Esophagus squamous epithelium (tissue), 5 donors: ENCODE measurements around the gene EN2. TPM values are rescaled to one million over a fixed set of nuclear protein-coding genes. Genes with fewer than 3 reads are reported as not detected.

Source experiments
- DNase-seq: peaks from one replicate; lab custom pipeline; 2025; lab: John Stamatoyannopoulos, UW
- H3K27ac ChIP-seq, 4 donors: fragments of 200-600 bp; sonication (generic); one replicate each; pipeline ENCODE4 v1.5.1; 2016 to 2019; ENCODE audit warnings: mild to moderate bottlenecking in 1 of 4
- H3K27me3 ChIP-seq, 4 donors: fragments of 200-600 bp; sonication (generic); 1 replicate in 3 of 4; 2 replicates in 1 of 4; pipeline versions ENCODE4 v1.5.1 to v1.6.0; 2017 to 2021; ENCODE audit warnings: antibody characterized with exemption in 1 of 4
- H3K36me3 ChIP-seq, 3 donors: fragments of 200-600 bp; sonication (generic); one replicate each; pipeline ENCODE4 v1.5.1; 2016 to 2019
- H3K4me1 ChIP-seq, 3 donors: fragments of 200-600 bp; sonication (generic); one replicate each; pipeline ENCODE4 v1.5.1; 2017 to 2019
- H3K4me3 ChIP-seq, 4 donors: fragments of 200-600 bp; sonication (generic); 1 replicate in 3 of 4; 2 replicates in 1 of 4; pipeline ENCODE4 v1.5.1; 2016 to 2019; ENCODE audit warnings: mild to moderate bottlenecking in 2 of 4, moderate library complexity in 1 of 4
- H3K9me3 ChIP-seq, 3 donors: fragments of 200-600 bp; sonication (generic); one replicate each; pipeline ENCODE4 v1.5.1; 2016 to 2019
- POLR2A ChIP-seq, 4 donors: fragments of 450-650 bp; IDR thresholded peaks; one replicate each; pipeline ENCODE4 v1.6.1; 2017; ENCODE audit warnings: antibody characterized with exemption in 4 of 4, mild to moderate bottlenecking in 4 of 4, moderate library complexity in 3 of 4
- WGBS, 2 donors: methylation state at CpG; one replicate each; pipeline ENCODE4 v1.1.5; 2018; 5-methylcytosine and 5-hydroxymethylcytosine counted together
- intact Hi-C: fragments of 100-400 bp; cut with DNase I; formaldehyde crosslinking; loops from one replicate; pipeline ENCODE4 v1.15.0; 2022
- total RNA-seq, 4 donors: library from RNA; depleted of rRNA; stranded (reverse); fragments of >200 nt; gene quantifications; one replicate each; pipeline ENCODE4 v1.1.0, GENCODE V29; 2016
- TF ChIP-seq, protein P1 (sequence below), 6 experiments: fragments of 450-650 bp in 4 of 6; fragments of 200-600 bp in 2 of 6; sonication (generic) in 2 of 6; IDR thresholded peaks; one replicate each; pipeline ENCODE4 v1.5.1; 2016 to 2019; ENCODE audit warnings: antibody characterized with exemption in 6 of 6, mild to moderate bottlenecking in 4 of 6, moderate library complexity in 4 of 6
- donor health status: DM: yes; HTN: yes; CAD: no.

Gene EN2
- total RNA-seq, 4 donors from 2014 or later, result under 0.01 TPM; not detected in 3

DNA sequence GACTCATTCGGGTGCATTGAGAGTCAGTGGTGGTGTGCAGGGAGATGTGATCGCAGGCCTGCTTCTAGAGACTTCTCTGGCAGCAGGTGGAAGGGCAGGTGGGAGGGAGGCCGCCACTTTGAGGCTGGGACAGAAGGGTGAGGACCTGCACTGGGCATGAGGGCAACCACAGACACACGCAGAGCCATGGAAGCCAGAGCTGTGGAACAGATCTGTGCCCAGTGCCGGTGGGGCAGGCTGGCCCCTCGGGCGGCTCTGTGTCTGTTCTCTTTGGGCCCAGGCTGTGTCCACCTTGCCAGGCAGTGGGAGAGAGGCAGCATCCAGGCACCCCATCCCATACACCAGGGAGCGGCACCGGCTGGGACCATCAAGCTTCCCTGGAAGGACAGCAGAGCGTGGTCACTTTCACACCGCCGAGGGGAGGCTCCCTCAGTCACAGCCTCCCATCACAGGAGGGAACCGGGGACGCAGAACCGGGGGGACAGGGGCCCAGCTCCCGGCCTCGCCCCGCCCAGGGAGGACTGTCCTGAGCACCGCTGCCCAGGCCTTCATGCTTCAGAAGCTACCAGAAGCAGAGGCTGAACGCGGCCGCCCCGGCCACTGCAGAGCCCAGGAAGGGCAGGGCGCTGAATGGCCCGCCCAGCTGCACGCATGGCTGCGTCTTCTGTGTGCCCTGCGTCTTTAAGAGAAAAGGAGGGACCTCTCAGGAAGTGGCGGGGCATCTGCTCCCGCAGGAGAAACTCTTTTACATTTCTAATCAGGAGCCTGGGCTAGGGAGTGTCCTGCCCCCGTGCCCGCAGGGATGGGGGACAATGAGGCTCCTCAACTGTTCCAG lies 32.1 kb downstream of the EN2 start:
- no peak for DNase-seq
- peak overlapping the region in 2 of 4 donors; percentile 21 to 25 for H3K27ac ChIP-seq
- no peak for TF ChIP-seq POLR2A (IDR thresholded peaks at IDR 0.05)
- TF ChIP-seq, protein P1, sequence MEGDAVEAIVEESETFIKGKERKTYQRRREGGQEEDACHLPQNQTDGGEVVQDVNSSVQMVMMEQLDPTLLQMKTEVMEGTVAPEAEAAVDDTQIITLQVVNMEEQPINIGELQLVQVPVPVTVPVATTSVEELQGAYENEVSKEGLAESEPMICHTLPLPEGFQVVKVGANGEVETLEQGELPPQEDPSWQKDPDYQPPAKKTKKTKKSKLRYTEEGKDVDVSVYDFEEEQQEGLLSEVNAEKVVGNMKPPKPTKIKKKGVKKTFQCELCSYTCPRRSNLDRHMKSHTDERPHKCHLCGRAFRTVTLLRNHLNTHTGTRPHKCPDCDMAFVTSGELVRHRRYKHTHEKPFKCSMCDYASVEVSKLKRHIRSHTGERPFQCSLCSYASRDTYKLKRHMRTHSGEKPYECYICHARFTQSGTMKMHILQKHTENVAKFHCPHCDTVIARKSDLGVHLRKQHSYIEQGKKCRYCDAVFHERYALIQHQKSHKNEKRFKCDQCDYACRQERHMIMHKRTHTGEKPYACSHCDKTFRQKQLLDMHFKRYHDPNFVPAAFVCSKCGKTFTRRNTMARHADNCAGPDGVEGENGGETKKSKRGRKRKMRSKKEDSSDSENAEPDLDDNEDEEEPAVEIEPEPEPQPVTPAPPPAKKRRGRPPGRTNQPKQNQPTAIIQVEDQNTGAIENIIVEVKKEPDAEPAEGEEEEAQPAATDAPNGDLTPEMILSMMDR (IDR thresholded peaks at IDR 0.05), result no peak
- intact Hi-C loops, result no loop called here
- H3K4me1 ChIP-seq, result peaks cover 8 to 18% (median 12%) of the 10 kb centered on the region in 3 donors
- 35 to 90% methylated on average over 5 to 7 of the region's 32 CpGs for WGBS, 2 donors
- H3K27me3 ChIP-seq, result peaks cover 0 to 96% (median 0%) of the 10 kb centered on the region in 4 donors
- H3K9me3 ChIP-seq, result no peaks in the 10 kb centered on the region
- peak overlapping the region; percentile 19 to 65 (median 43) for H3K4me3 ChIP-seq
- H3K36me3 ChIP-seq, result no peaks in the 10 kb centered on the region

DNA sequence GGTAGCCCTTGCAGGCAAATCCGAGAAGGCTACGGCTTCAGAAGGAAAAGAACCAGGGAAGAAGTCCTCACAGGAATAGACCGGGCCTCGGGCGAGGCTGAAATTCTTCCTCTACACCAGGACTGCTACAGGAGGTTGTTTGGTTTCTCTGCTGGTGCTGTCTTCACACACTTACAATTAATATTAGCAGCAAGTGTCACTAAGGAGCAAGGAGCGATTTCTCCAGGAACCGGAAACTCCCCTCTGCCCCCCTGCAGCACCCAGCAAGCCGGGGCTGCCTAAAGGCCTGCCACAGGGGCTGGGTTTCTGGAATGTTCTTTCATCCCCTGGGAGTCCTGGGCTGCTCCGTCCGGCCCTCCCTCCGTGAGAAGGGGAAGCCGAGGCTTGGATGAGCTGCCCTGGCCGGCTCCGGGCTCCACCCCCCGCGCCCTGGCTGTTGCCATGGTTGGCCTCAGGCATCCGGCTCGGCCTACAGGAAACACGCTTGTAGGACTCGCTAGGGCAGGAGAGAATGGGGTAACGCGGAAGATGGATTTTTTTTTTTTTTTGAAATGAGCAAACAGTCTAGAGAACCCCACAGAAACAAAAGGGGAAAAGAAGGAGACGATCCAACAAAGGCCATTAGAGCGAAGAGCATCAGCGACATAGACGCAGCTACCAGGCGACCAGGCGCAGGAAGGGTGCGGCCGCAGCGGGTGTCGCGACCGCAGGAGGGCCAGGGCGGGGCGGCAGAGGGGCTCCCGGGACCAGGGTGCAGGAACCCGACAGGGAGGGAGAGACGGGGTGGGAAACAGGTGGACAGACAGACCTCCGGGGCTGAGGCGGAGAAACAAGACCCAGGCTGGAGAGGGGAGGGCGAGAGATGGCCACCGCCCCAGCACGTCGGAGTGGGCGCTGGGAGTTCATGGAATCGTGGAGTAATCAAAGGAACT lies 33.0 kb downstream of the EN2 start:
- no peak for TF ChIP-seq POLR2A (IDR thresholded peaks at IDR 0.05)
- TF ChIP-seq, protein P1 (IDR thresholded peaks at IDR 0.05), result no peak
- intact Hi-C loops, result no loop called here
- 56 to 64% methylated on average over 28 to 31 of the region's 47 CpGs for WGBS, 2 donors
- Histone ChIP-seq H3K4me1 (peaks cover 8 to 18% (median 12%) of the 10 kb centered on the region in 3 donors), H3K9me3 (no peaks in the 10 kb centered on the region), H3K27ac (peak overlapping the region in 2 of 4 donors; percentile 21 to 25), H3K27me3 (peaks cover 0 to 95% (median 0%) of the 10 kb centered on the region in 4 donors), H3K36me3 (no peaks in the 10 kb centered on the region), H3K4me3 (peak overlapping the region; percentile 19 to 65 (median 43))
- no peak for DNase-seq

- no peak for DNase-seq
- Histone ChIP-seq H3K27me3 (peaks cover 0 to 95% (median 0%) of the 10 kb centered on the region in 4 donors), H3K4me3 (no peak overlapping the region), H3K27ac (no peak overlapping the region), H3K9me3 (no peaks in the 10 kb centered on the region), H3K4me1 (peaks cover 8 to 18% (median 12%) of the 10 kb centered on the region in 3 donors), H3K36me3 (no peaks in the 10 kb centered on the region)
- intact Hi-C loops, result no loop called here
- TF ChIP-seq, protein P1 (IDR thresholded peaks at IDR 0.05), result no peak
- no peak for TF ChIP-seq POLR2A (IDR thresholded peaks at IDR 0.05)
- 69 to 79% methylated on average over 11 of the region's 11 CpGs for WGBS, 2 donors
Measured at GRCh38 chr7:155491812-155492211, 33.9 kb downstream of the EN2 start.

DNA sequence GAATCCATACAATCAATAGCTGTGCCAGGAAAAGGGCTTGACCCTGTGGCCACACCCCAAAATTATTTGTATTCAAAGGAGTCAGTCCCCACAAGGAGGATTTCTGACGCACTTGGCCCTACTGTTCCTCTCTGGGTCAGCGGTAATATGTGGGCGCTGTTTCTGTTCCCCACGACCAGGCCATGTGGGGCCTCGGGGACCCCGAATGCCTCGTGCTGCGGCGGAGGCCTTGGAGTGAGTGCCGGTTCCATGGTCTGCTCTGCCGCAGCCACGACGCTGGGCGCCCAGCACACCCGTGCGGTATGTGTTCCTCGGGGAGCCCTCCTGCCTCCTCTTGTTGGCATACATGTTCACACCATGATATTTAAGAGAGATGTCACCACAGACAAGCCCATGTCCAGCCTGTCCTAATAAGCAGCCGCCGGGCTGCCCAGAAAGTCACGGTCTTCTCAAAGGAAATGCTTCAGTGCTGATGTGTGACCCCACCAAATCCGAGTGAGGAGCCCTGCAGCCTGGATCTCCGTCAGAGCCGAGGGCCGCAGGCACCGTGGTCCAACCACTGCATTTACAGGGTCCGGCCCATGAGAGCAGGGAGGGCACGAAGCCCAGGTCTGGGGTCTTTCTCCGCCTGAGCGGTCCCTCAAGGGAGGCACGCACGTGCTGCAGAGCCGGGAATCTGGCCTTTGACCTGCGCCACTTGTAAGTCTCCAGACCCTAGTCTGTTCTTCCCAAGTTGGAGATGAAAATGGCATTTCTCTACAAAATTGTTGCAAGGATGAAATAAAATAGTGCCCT lies 36.0 kb downstream of the EN2 start:
- intact Hi-C loops, result no loop called here
- peaks cover 0 to 95% (median 0%) of the 10 kb centered on the region in 4 donors for H3K27me3 ChIP-seq
- WGBS, 2 donors, result 56 to 90% methylated on average over 7 to 15 of the region's 33 CpGs

More for the DNA sequence above, 36.0 kb downstream of the EN2 start:
- H3K4me1 ChIP-seq, result peaks cover 8 to 18% (median 12%) of the 10 kb centered on the region in 3 donors
- H3K4me3 ChIP-seq, result no peak overlapping the region
- H3K36me3 ChIP-seq, result no peaks in the 10 kb centered on the region
- no peak for DNase-seq
- H3K27ac ChIP-seq, result no peak overlapping the region
- TF ChIP-seq POLR2A (IDR thresholded peaks at IDR 0.05), result no peak
- TF ChIP-seq, protein P1 (IDR thresholded peaks at IDR 0.05), result no peak
- no peaks in the 10 kb centered on the region for H3K9me3 ChIP-seq
